H1 (cell line): ENCODE data around the gene PRICKLE2. TPM values are rescaled to one million over a fixed set of nuclear protein-coding genes. Genes with fewer than 3 reads are reported as not detected.

Experiments
- CTCF ChIA-PET: fragments of 300-600 bp; sonication (Branson Sonifier 250); formaldehyde crosslinking; loops from one replicate; lab custom pipeline; 2021; ENCODE audit not compliant: partially characterized antibody; lab: Charles Lee
- POLR2A ChIA-PET: fragments of 300-600 bp; sonication (Branson Sonifier 250); formaldehyde crosslinking; loops from one replicate; lab custom pipeline; 2021; ENCODE audit warnings: inconsistent platforms; ENCODE audit not compliant: partially characterized antibody; lab: Charles Lee
- DNase-seq, 2 experiments: peaks; one replicate each; pipeline versions ENCODE4 v3.0.0 to v3.0.0-alpha.2; 2010 to 2022; ENCODE audit warnings: low spot score in 2 of 2, low read depth in 1 of 2, mixed read lengths in 1 of 2
- FAIRE-seq: peaks from 2 replicates; lab custom pipeline; 2011; peaks lifted over from hg19 to GRCh38; lab: Jason Lieb, UNC
- H2AFZ ChIP-seq: 2 replicates; pipeline ENCODE4 v1.8.1; 2012; ENCODE audit warnings: low read length, inconsistent platforms
- H2AK5ac ChIP-seq: 2 replicates; pipeline ENCODE4 v1.6.1; 2013; ENCODE audit warnings: low read depth, low read length
- H2BK120ac ChIP-seq: replicated peaks from 2 replicates; pipeline ENCODE3; 2013; ENCODE audit warnings: low read depth, low read length, inconsistent platforms
- H2BK12ac ChIP-seq: 2 replicates; pipeline ENCODE4 v1.6.1; 2013; ENCODE audit warnings: low read depth, low read length
- H2BK15ac ChIP-seq: 2 replicates; pipeline ENCODE4 v1.6.1; 2013; ENCODE audit warnings: low read length
- H2BK20ac ChIP-seq: 2 replicates; pipeline ENCODE4 v1.6.1; 2013; ENCODE audit warnings: low read length
- H2BK5ac ChIP-seq: 2 replicates; pipeline ENCODE4 v1.6.1; 2013; ENCODE audit warnings: low read depth, low read length
- H3K14ac ChIP-seq: 2 replicates; pipeline ENCODE4 v1.6.1; 2013; ENCODE audit warnings: inconsistent platforms; ENCODE audit not compliant: insufficient read length
- H3K18ac ChIP-seq: 2 replicates; pipeline ENCODE4 v1.6.1; 2013; ENCODE audit warnings: low read length; ENCODE audit errors: extremely low read depth
- H3K23ac ChIP-seq: 2 replicates; pipeline ENCODE4 v1.6.1; 2013; ENCODE audit warnings: inconsistent platforms; ENCODE audit not compliant: insufficient read length
- H3K23me2 ChIP-seq: 2 replicates; pipeline ENCODE4 v1.6.1; 2013; ENCODE audit warnings: low read depth, low read length
- H3K27ac ChIP-seq: 2 replicates; pipeline ENCODE4 v1.6.1; 2011; ENCODE audit warnings: low read depth, low read length, inconsistent platforms
- H3K27me3 ChIP-seq, 4 experiments: replicated peaks in 1 of 4; 1 replicate in 1 of 4; 2 replicates in 3 of 4; pipeline versions ENCODE4 v1.6.1 to v1.8.1; 2011 to 2013; ENCODE audit warnings: low read length in 3 of 4, mild to moderate bottlenecking in 3 of 4, inconsistent platforms in 2 of 4, mixed read lengths in 2 of 4, moderate library complexity in 1 of 4; ENCODE audit not compliant: control insufficient read depth in 3 of 4, insufficient read depth in 3 of 4; ENCODE audit errors: extremely low read depth in 1 of 4
- H3K36me3 ChIP-seq, 4 experiments: 2 replicates each; pipeline versions ENCODE4 v1.6.1 to v1.8.1; 2011 to 2013; ENCODE audit warnings: mild to moderate bottlenecking in 4 of 4, low read length in 3 of 4, moderate library complexity in 2 of 4, control low read depth in 1 of 4, inconsistent platforms in 1 of 4; ENCODE audit not compliant: insufficient read depth in 4 of 4, control insufficient read depth in 2 of 4
- H3K4ac ChIP-seq: replicated peaks from 2 replicates; pipeline ENCODE3; 2013; ENCODE audit warnings: low read length, low read depth, mixed read lengths, inconsistent platforms; ENCODE audit not compliant: insufficient read length
- H3K4me1 ChIP-seq, 4 experiments: replicated peaks in 1 of 4; 1 replicate in 1 of 4; 2 replicates in 3 of 4; pipeline versions ENCODE4 v1.6.1 to v1.8.1; 2011 to 2013; ENCODE audit warnings: low read length in 3 of 4, inconsistent platforms in 2 of 4, mixed read lengths in 1 of 4; ENCODE audit not compliant: insufficient read depth in 4 of 4, control insufficient read depth in 3 of 4
- H3K4me2 ChIP-seq, 2 experiments: 2 replicates each; pipeline versions ENCODE4 v1.6.1 to v1.8.1; 2011 to 2013; ENCODE audit warnings: low read depth in 2 of 2, low read length in 2 of 2, control low read depth in 1 of 2, inconsistent platforms in 1 of 2, mild to moderate bottlenecking in 1 of 2; ENCODE audit not compliant: insufficient read depth in 1 of 2
- H3K4me3 ChIP-seq, 4 experiments: fragments of 200-600, 300-600 bp in 1 of 4; sonication (generic), shearing (Covaris generic), sonication (Bioruptor Twin) in 1 of 4; 2 replicates each; pipeline versions ENCODE4 v1.5.1 to v1.8.1; 2011 to 2016; ENCODE audit warnings: low read length in 4 of 4, low read depth in 3 of 4, control low read depth in 2 of 4, inconsistent platforms in 2 of 4, mild to moderate bottlenecking in 2 of 4, mixed read lengths in 1 of 4, moderate library complexity in 1 of 4; ENCODE audit not compliant: insufficient read depth in 2 of 4; ENCODE audit errors: extremely low read depth in 1 of 4
- H3K56ac ChIP-seq: replicated peaks from 2 replicates; pipeline ENCODE3; 2013; ENCODE audit warnings: low read depth, mild to moderate bottlenecking, mixed read lengths, low read length, inconsistent platforms; ENCODE audit not compliant: insufficient read length
- H3K79me1 ChIP-seq: 2 replicates; pipeline ENCODE4 v1.6.1; 2013; ENCODE audit warnings: low read depth, low read length, control low read depth
- H3K79me2 ChIP-seq, 2 experiments: 2 replicates each; pipeline versions ENCODE4 v1.6.1 to v1.8.1; 2012 to 2013; ENCODE audit warnings: low read length in 2 of 2, mild to moderate bottlenecking in 2 of 2, inconsistent platforms in 1 of 2; ENCODE audit not compliant: insufficient read depth in 2 of 2, control insufficient read depth in 1 of 2
- H3K9ac ChIP-seq, 4 experiments: replicated peaks in 1 of 4; 1 replicate in 1 of 4; 2 replicates in 3 of 4; pipeline versions ENCODE4 v1.6.1 to v1.8.1; 2011 to 2013; ENCODE audit warnings: low read depth in 3 of 4, low read length in 3 of 4, control low read depth in 2 of 4, mild to moderate bottlenecking in 2 of 4, moderate library complexity in 2 of 4, inconsistent platforms in 1 of 4; ENCODE audit errors: extremely low read depth in 1 of 4
- H3K9me3 ChIP-seq, 2 experiments: 2 replicates each; pipeline versions ENCODE4 v1.6.1 to v1.8.1; 2012 to 2013; ENCODE audit warnings: mild to moderate bottlenecking in 2 of 2, moderate library complexity in 2 of 2, control low read depth in 1 of 2, inconsistent platforms in 1 of 2, low read depth in 1 of 2, low read length in 1 of 2, mixed read lengths in 1 of 2; ENCODE audit not compliant: insufficient read depth in 2 of 2
- H4K20me1 ChIP-seq, 2 experiments: replicated peaks in 1 of 2; 2 replicates each; pipeline versions ENCODE3 to v1.8.1; 2011 to 2013; ENCODE audit warnings: inconsistent platforms in 2 of 2, low read length in 2 of 2, mild to moderate bottlenecking in 1 of 2; ENCODE audit not compliant: insufficient read depth in 2 of 2, control insufficient read depth in 1 of 2
- H4K5ac ChIP-seq: 2 replicates; pipeline ENCODE4 v1.6.1; 2013; ENCODE audit warnings: low read length, low read depth, mixed read lengths, inconsistent platforms; ENCODE audit not compliant: insufficient read length
- H4K8ac ChIP-seq: 2 replicates; pipeline ENCODE4 v1.8.0; 2013; ENCODE audit warnings: mild to moderate bottlenecking, moderate library complexity, low read length, inconsistent platforms; ENCODE audit not compliant: insufficient read depth; ENCODE audit errors: extremely low read depth
- H4K91ac ChIP-seq: replicated peaks from 2 replicates; pipeline ENCODE3; 2013; ENCODE audit warnings: low read length, mixed read lengths, inconsistent platforms; ENCODE audit not compliant: insufficient read length
- ASH2L ChIP-seq: fragments of 200-600, 300-600 bp; sonication (generic); IDR thresholded peaks from one replicate; pipeline ENCODE4 v1.7.1; 2017; ENCODE audit warnings: low read length
- BCL11A ChIP-seq, 2 experiments: IDR thresholded peaks; one replicate each; pipeline ENCODE4 v1.6.1; 2011; ENCODE audit warnings: low read depth in 2 of 2, low read length in 2 of 2, mild to moderate bottlenecking in 2 of 2
- GABPA ChIP-seq: IDR thresholded peaks from 2 replicates; pipeline ENCODE4 v1.6.1; 2011; ENCODE audit warnings: mild to moderate bottlenecking, low read length, moderate library complexity, borderline replicate concordance; ENCODE audit not compliant: insufficient read depth
- KDM4A ChIP-seq: IDR thresholded peaks from one replicate; pipeline ENCODE4 v1.7.1; 2012; ENCODE audit warnings: low read depth, mild to moderate bottlenecking, moderate library complexity, low read length, inconsistent platforms; ENCODE audit not compliant: severe bottlenecking
- RFX5 ChIP-seq: IDR thresholded peaks from 2 replicates; pipeline ENCODE4 v1.6.1; 2011; ENCODE audit warnings: low read depth, low read length, improper control_type of control experiment, borderline replicate concordance
- SP1 ChIP-seq: IDR thresholded peaks from 2 replicates; pipeline ENCODE4 v1.6.1; 2011; ENCODE audit warnings: low read depth, low read length
- TAF1 ChIP-seq: IDR thresholded peaks from 2 replicates; pipeline ENCODE4 v1.6.1; 2011; ENCODE audit warnings: mild to moderate bottlenecking, low read depth, low read length
- WGBS, 2 experiments: shearing (Covaris generic) in 1 of 2; methylation state at CpG; one replicate each; pipeline versions ENCODE4 v1.1.6 to v1.1.7; 2013 to 2015; ENCODE audit warnings: low lambda C conversion rate in 2 of 2, mixed read lengths in 2 of 2, inconsistent platforms in 1 of 2, low coverage in 1 of 2, missing lambda C conversion rate in 1 of 2; ENCODE audit not compliant: insufficient replicate concordance in 2 of 2, insufficient coverage in 1 of 2, insufficient read length in 1 of 2; ENCODE audit errors: extremely low coverage in 1 of 2, missing lambda C conversion rate in 1 of 2; 5-methylcytosine and 5-hydroxymethylcytosine counted together
- polyA plus RNA-seq, 7 experiments: library from polyadenylated mRNA; depleted of rRNA in 3 of 7; stranded (reverse) in 5 of 7; unstranded in 2 of 7; fragments of >200 nt in 5 of 7; fragments of 200-250 nt in 2 of 7; gene quantifications; 1 replicate in 5 of 7; 2 replicates in 1 of 7; 4 replicates in 1 of 7; pipeline versions ENCODE4 v1.2.1 to v1.2.3, GENCODE V29; 2011 to 2013; ENCODE audit warnings: missing spikeins in 2 of 7, mixed read lengths in 2 of 7
- total RNA-seq: library from RNA; stranded (reverse); fragmentation: NEBNext Ultra II Directional; extraction: Animal tissue kit (Norgen Biotek cat#: 25700); gene quantifications from 2 replicates; pipeline ENCODE4 v1.2.1, GENCODE V29; 2021
- TF ChIP-seq, protein P1 (sequence below): IDR thresholded peaks from 2 replicates; pipeline ENCODE4 v1.6.1; 2012; ENCODE audit warnings: inconsistent platforms

PRICKLE2 gene
- total and polyA plus RNA-seq, 2 of the 8 experiments (the other 6 are each of a cell fraction or from before 2014, with no cell fraction given) = 2.9 to 8.0 TPM

DNA sequence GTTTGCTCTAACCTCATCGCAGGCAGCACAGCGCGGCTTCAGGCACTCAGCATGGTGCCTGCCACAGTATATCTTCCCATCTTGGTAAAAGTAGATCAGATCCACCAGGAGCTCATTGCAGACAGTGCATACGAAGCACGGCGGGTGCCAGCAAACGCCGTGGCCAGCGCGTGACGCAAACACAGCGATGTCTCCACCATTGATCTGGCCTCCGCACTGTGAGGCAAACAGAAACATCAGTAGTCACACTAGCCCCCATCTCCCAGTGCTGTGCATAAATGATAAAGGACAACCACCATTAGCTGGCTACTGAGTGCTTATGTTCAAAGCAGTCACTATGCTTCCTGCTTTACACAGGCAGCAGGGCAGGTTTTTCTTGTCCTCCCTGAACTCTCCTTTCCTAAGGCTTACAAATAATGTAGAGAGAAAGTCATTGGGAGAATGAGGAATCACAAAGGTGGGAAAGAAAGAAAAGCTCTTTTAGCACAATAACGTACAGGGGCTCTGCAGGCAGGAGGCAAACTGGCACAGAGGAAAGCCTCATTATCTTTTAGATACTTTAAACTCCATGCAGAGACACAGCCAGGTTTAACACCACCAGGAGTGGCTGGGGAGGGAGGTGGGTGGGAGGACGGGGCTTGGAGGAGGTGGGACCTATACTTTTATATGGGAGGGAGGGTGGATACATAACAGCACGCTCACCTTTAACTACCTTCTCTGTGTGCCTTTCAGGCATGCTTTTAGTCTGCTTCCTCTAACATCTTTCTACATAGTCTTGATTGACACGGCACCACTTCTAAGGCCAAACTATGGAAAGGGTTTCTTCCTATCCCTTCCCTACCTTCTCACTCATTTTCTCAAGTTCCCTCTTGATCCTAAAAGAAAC lies 67.9 kb downstream of the PRICKLE2 start:
- Histone ChIP-seq H2AK5ac (no peak overlapping the region), H2BK20ac (peak overlapping the region; percentile 24), H4K8ac (no peak overlapping the region)
- TF ChIP-seq RFX5 = no peak
- no peak for TF ChIP-seq BCL11A (IDR thresholded peaks at IDR 0.05; ENCODE audit: low read depth in 2 of 2, low read length in 2 of 2)
- no peak for TF ChIP-seq GABPA
- TF ChIP-seq, protein P1, sequence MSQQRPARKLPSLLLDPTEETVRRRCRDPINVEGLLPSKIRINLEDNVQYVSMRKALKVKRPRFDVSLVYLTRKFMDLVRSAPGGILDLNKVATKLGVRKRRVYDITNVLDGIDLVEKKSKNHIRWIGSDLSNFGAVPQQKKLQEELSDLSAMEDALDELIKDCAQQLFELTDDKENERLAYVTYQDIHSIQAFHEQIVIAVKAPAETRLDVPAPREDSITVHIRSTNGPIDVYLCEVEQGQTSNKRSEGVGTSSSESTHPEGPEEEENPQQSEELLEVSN = no peak
- TF ChIP-seq SP1 = no peak
- no peak for TF ChIP-seq TAF1
- peak; percentile 18 for TF ChIP-seq ASH2L
- TF ChIP-seq KDM4A = no peak
- TF ChIP-seq, all 59 proteins: peak for 1
- Histone ChIP-seq H3K4me3 (peak overlapping the region in 1 of 4 experiments; percentile 4; a peak in 2 of 8 replicates), H3K4me1 (peaks cover 5 to 19% (median 13%) of the 10 kb centered on the region in 4 experiments), H3K56ac (no peak overlapping the region), H3K23ac (no peak overlapping the region), H2AFZ (no peak overlapping the region), H3K9me3 (no peaks in the 10 kb centered on the region), H4K20me1 (no peaks in the 10 kb centered on the region), H3K79me2 (no peaks in the 10 kb centered on the region; a peak in 1 of 4 replicates), H3K4ac (no peak overlapping the region), H3K9ac (no peak overlapping the region), H3K18ac (peak overlapping the region; percentile 42; the same call in 1 of the 2 replicates), H3K23me2 (no peaks in the 10 kb centered on the region), H2BK120ac (no peak overlapping the region), H3K36me3 (peaks cover 0 to 2% (median 0%) of the 10 kb centered on the region in 4 experiments; a peak in 3 of 8 replicates), H2BK15ac (no peak overlapping the region; the same call in 1 of the 2 replicates), H3K79me1 (no peaks in the 10 kb centered on the region), H3K4me2 (peak overlapping the region; percentile 16 to 45; a peak in 3 of 4 replicates), H3K27me3 (no peaks in the 10 kb centered on the region), H3K27ac (peak overlapping the region; percentile 27; the same call in 1 of the 2 replicates), H2BK5ac (peak overlapping the region; percentile 69; the same call in 1 of the 2 replicates), H3K14ac (no peak overlapping the region), H4K5ac (peak overlapping the region; percentile 57), H2BK12ac (peak overlapping the region; percentile 64; the same call in 1 of the 2 replicates), H4K91ac (peak overlapping the region; percentile 14)
- FAIRE-seq (no peak), DNase-seq (no peak)
- CTCF ChIA-PET = interaction anchor here (0.6 to 3.0 kb wide), 8 partner anchors 8 to 241 kb away, joined by 3 to 20 read pairs (median 3); no protein-coding TSS in a partner anchor
- WGBS, 2 experiments = 86% methylated on average over 16 of the region's 17 CpGs; no CpG with 5 or more reads in 1 of the 2 experiments
- POLR2A ChIA-PET = no interaction called here
